ENCODE results near the gene GNB1.

- TF ChIP-seq, protein P1, sequence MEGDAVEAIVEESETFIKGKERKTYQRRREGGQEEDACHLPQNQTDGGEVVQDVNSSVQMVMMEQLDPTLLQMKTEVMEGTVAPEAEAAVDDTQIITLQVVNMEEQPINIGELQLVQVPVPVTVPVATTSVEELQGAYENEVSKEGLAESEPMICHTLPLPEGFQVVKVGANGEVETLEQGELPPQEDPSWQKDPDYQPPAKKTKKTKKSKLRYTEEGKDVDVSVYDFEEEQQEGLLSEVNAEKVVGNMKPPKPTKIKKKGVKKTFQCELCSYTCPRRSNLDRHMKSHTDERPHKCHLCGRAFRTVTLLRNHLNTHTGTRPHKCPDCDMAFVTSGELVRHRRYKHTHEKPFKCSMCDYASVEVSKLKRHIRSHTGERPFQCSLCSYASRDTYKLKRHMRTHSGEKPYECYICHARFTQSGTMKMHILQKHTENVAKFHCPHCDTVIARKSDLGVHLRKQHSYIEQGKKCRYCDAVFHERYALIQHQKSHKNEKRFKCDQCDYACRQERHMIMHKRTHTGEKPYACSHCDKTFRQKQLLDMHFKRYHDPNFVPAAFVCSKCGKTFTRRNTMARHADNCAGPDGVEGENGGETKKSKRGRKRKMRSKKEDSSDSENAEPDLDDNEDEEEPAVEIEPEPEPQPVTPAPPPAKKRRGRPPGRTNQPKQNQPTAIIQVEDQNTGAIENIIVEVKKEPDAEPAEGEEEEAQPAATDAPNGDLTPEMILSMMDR (IDR thresholded peaks at IDR 0.05): no peak
- TF ChIP-seq POLR2A (IDR thresholded peaks at IDR 0.05) (no peak), POLR2AphosphoS5 (IDR thresholded peaks at IDR 0.05) (no peak)
Observed at GRCh38 chr1:1924849-1925248, 34.0 kb upstream of the GNB1 start.
